Endothelial cell (in vitro differentiated cells): ENCODE measurements around the gene SYTL4. TPM values are rescaled to one million over a fixed set of nuclear protein-coding genes. Genes with fewer than 3 reads are reported as not detected.

ENCODE experiments used
- DNase-seq: peaks from one replicate; pipeline ENCODE4 v3.0.0; 2021; ENCODE audit warnings: low spot score
- H3K27ac Mint-ChIP-seq: one replicate; pipeline ENCODE4 v1.8.0; 2021; ENCODE audit warnings: mixed read lengths, inconsistent platforms; ENCODE audit not compliant: unreplicated experiment
- H3K27me3 Mint-ChIP-seq: one replicate; pipeline ENCODE4 v1.8.0; 2021; ENCODE audit warnings: mild to moderate bottlenecking, moderate library complexity, mixed read lengths, inconsistent platforms; ENCODE audit not compliant: unreplicated experiment
- H3K36me3 Mint-ChIP-seq: one replicate; pipeline ENCODE4 v1.8.0; 2021; ENCODE audit warnings: mild to moderate bottlenecking, low read depth, mixed read lengths, inconsistent platforms; ENCODE audit not compliant: unreplicated experiment
- H3K4me1 Mint-ChIP-seq: one replicate; pipeline ENCODE4 v1.8.0; 2021; ENCODE audit warnings: mild to moderate bottlenecking, mixed read lengths, inconsistent platforms; ENCODE audit not compliant: unreplicated experiment
- H3K4me3 Mint-ChIP-seq: one replicate; pipeline ENCODE4 v1.8.0; 2021; ENCODE audit warnings: mild to moderate bottlenecking, mixed read lengths, inconsistent platforms; ENCODE audit not compliant: unreplicated experiment
- H3K9me3 Mint-ChIP-seq: one replicate; pipeline ENCODE4 v1.8.0; 2021; ENCODE audit warnings: mixed read lengths, inconsistent platforms; ENCODE audit not compliant: unreplicated experiment
- total RNA-seq: library from RNA; stranded (reverse); fragmentation: NEBNext Ultra II Directional; extraction: Animal tissue kit (Norgen Biotek cat#: 25700); gene quantifications from one replicate; pipeline ENCODE4 v1.2.1, GENCODE V29; 2021; ENCODE audit not compliant: unreplicated experiment
- TF ChIP-seq, protein P1 (sequence below): fragments of 200-600 bp; sonication (generic); IDR thresholded peaks from one replicate; pipeline ENCODE4 v1.5.0; 2021; ENCODE audit warnings: antibody characterized with exemption; ENCODE audit not compliant: unreplicated experiment

Gene SYTL4
- total RNA-seq, 1 donor from 2014 or later: 3.9 TPM

GRCh38 chrX:100636321-100636991, 95.5 kb downstream of the SYTL4 start, which contains the start of gene TSPAN6:
TSS of gene TSPAN6 (minus strand) at chrX:100636806. CDS start at chrX:100636694, 112 bp downstream.
- no peaks in the 10 kb centered on the region for H3K36me3 Mint-ChIP-seq
- no peaks in the 10 kb centered on the region for H3K9me3 Mint-ChIP-seq
- peaks cover 7% of the 10 kb centered on the region for H3K4me1 Mint-ChIP-seq
- DNase-seq: peak; percentile 73
- H3K27ac Mint-ChIP-seq: peak within 1 kb of the TSS; percentile 98
- peak within 1 kb of the TSS; percentile 99 for H3K4me3 Mint-ChIP-seq
- TF ChIP-seq, protein P1, sequence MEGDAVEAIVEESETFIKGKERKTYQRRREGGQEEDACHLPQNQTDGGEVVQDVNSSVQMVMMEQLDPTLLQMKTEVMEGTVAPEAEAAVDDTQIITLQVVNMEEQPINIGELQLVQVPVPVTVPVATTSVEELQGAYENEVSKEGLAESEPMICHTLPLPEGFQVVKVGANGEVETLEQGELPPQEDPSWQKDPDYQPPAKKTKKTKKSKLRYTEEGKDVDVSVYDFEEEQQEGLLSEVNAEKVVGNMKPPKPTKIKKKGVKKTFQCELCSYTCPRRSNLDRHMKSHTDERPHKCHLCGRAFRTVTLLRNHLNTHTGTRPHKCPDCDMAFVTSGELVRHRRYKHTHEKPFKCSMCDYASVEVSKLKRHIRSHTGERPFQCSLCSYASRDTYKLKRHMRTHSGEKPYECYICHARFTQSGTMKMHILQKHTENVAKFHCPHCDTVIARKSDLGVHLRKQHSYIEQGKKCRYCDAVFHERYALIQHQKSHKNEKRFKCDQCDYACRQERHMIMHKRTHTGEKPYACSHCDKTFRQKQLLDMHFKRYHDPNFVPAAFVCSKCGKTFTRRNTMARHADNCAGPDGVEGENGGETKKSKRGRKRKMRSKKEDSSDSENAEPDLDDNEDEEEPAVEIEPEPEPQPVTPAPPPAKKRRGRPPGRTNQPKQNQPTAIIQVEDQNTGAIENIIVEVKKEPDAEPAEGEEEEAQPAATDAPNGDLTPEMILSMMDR: peak; percentile 51
- peaks cover 3% of the 10 kb centered on the region for H3K27me3 Mint-ChIP-seq

- peaks cover 3% of the 10 kb centered on the region for H3K27me3 Mint-ChIP-seq
- no peaks in the 10 kb centered on the region for H3K36me3 Mint-ChIP-seq
- H3K27ac Mint-ChIP-seq: peak overlapping the region; percentile 30
- TF ChIP-seq, protein P1: no peak
- no peaks in the 10 kb centered on the region for H3K9me3 Mint-ChIP-seq
- peak overlapping the region; percentile 99 for H3K4me3 Mint-ChIP-seq
- no peak for DNase-seq
- H3K4me1 Mint-ChIP-seq: peaks cover 7% of the 10 kb centered on the region
These were observed 96.0 kb downstream of the SYTL4 start for GRCh38 chrX:100635989-100636320.

- H3K36me3 Mint-ChIP-seq: no peaks in the 10 kb centered on the region
- H3K9me3 Mint-ChIP-seq: no peaks in the 10 kb centered on the region
- H3K27me3 Mint-ChIP-seq: peaks cover 3% of the 10 kb centered on the region
- TF ChIP-seq, protein P1: no peak
- DNase-seq: no peak
- peak overlapping the region; percentile 56 for H3K4me3 Mint-ChIP-seq
- no peak overlapping the region for H3K27ac Mint-ChIP-seq
- peaks cover 7% of the 10 kb centered on the region for H3K4me1 Mint-ChIP-seq
These were observed 96.9 kb downstream of the SYTL4 start for GRCh38 chrX:100635040-100635439.

DNA sequence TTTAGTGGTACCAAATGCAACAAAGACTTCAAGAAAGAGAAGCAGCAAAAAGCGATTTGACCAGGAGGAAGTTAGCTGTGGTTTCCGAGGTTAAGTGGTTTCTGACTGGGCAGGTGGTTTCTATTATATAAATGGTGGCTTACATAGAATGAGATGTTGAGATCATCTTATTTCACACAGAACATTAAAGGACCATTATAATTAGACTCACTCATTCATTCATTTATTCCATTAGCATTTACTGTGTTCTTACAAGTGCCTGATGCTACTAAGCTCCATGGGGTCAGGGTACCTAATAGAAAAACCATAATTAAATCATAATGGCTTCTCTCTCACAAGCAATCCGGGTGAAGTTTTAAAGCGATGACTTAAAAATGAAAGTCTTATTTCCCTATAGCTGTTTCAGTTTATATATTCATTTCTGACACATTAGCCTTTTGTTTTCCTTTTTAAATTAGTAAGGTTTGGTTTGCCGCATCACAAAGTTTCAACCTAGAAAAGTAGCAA, 105.9 kb downstream of the SYTL4 start:
- TF ChIP-seq, protein P1: no peak
- DNase-seq: no peak
- no peak overlapping the region for H3K4me3 Mint-ChIP-seq
- H3K27ac Mint-ChIP-seq: no peak overlapping the region
- H3K4me1 Mint-ChIP-seq: peaks cover 6% of the 10 kb centered on the region
- no peaks in the 10 kb centered on the region for H3K27me3 Mint-ChIP-seq
- no peaks in the 10 kb centered on the region for H3K36me3 Mint-ChIP-seq
- H3K9me3 Mint-ChIP-seq: no peaks in the 10 kb centered on the region

Other genes with a start within 250 kb of the SYTL4 start
- gene TNMD, start 147.2 kb downstream of the SYTL4 start, total RNA-seq: not detected
- gene TSPAN6, start 95.3 kb downstream of the SYTL4 start, total RNA-seq: 52.2 TPM
- gene SRPX2, start 87.9 kb downstream of the SYTL4 start, total RNA-seq: 1.1 TPM
- 19.3 TPM for gene CSTF2, start 88.3 kb upstream of the SYTL4 start, total RNA-seq
- not detected for gene NOX1, start 142.2 kb upstream of the SYTL4 start, total RNA-seq
- 0.18 TPM for gene XKRX, start 196.8 kb upstream of the SYTL4 start, total RNA-seq
- not detected for gene ARL13A, start 237.6 kb upstream of the SYTL4 start, total RNA-seq